GM12865 (cell line): ENCODE measurements around the gene PAPPA2.

Experiments
- DNase-seq: peaks from one replicate; pipeline ENCODE4 v3.0.0; 2010; ENCODE audit warnings: low read depth
- H3K4me3 ChIP-seq: 2 replicates; pipeline ENCODE4 v1.5.1; 2011; ENCODE audit warnings: mild to moderate bottlenecking, low read depth, low read length, control low read depth
- TF ChIP-seq, protein P1 (sequence below): IDR thresholded peaks from 2 replicates; pipeline ENCODE4 v1.5.1; 2011; ENCODE audit warnings: low read length, control low read depth, low read depth, inconsistent platforms; ENCODE audit not compliant: insufficient read depth; ENCODE audit errors: missing control alignments

The PAPPA2 gene

DNA sequence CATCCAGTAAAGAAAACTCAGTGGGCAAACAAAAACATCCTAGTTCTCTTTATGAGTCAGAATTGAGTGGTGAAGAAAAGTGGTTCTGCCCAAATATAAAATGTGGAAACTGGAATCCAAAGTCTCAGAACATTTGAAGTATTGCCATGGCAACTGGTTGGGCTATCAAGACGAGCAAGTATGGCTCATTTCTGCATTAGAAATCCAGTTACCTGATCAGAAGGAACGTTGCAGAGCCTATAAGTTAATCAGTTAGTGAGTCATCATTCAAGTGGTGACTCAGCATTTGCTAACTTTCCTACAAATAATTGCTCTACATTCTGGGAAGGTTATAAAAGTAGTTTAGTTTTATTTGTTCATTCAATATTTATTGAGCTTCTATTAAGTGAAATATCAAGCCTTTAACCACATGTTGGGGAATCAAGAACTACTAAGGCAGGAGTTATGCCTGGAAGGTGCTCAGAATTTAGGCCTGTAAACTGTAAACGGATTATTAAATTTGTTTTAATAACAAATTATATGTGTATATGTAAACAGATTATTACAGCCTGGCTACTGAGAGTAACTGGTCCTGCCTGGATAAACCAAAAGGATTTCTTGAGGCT, 104.3 kb downstream of the PAPPA2 start:
- no peak overlapping the region for H3K4me3 ChIP-seq
- DNase-seq: no peak

DNA sequence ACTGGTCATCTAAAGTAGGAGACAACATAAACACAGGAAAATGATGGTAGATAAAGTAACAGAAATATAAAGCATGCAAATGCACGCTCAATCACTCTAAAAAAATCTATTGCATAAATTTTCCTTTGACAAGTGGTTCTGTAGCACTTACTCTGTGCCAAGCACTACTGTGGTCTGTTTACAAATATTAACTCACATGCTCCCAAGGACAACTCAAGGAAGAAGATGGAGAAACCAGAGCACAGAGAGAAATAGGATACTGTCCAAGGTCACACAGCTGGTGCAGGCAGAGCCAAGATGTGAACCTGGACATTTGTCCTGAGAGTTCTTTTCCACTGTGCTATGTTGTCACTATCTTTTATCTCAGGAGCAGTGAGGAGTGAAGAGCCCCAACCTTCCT, 105.2 kb downstream of the PAPPA2 start:
- TF ChIP-seq, protein P1, sequence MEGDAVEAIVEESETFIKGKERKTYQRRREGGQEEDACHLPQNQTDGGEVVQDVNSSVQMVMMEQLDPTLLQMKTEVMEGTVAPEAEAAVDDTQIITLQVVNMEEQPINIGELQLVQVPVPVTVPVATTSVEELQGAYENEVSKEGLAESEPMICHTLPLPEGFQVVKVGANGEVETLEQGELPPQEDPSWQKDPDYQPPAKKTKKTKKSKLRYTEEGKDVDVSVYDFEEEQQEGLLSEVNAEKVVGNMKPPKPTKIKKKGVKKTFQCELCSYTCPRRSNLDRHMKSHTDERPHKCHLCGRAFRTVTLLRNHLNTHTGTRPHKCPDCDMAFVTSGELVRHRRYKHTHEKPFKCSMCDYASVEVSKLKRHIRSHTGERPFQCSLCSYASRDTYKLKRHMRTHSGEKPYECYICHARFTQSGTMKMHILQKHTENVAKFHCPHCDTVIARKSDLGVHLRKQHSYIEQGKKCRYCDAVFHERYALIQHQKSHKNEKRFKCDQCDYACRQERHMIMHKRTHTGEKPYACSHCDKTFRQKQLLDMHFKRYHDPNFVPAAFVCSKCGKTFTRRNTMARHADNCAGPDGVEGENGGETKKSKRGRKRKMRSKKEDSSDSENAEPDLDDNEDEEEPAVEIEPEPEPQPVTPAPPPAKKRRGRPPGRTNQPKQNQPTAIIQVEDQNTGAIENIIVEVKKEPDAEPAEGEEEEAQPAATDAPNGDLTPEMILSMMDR: no peak
- no peak for DNase-seq
- H3K4me3 ChIP-seq: no peak overlapping the region

More for the DNA sequence above, 104.3 kb downstream of the PAPPA2 start:
- TF ChIP-seq, protein P1: no peak

DNA sequence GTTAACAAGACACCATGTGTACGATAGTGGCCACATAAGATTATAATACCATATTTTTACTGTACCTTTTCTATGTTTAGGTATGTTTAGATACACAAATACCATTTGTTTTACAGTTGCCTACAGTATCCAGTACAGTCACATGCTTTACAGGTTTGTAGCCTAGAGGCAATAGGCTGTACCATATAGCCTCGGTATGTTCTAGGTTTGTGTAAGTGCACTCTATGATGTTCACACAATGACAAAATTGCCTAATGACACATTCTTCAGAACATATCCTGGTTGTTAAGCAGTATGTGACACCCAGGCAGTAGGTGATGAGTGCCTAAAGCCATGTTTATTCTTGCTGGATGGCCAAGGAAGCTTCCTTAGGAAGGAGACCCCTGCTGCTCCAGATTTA, 111.8 kb downstream of the PAPPA2 start:
- TF ChIP-seq, protein P1: no peak
- H3K4me3 ChIP-seq: no peak overlapping the region
- DNase-seq: no peak

DNA sequence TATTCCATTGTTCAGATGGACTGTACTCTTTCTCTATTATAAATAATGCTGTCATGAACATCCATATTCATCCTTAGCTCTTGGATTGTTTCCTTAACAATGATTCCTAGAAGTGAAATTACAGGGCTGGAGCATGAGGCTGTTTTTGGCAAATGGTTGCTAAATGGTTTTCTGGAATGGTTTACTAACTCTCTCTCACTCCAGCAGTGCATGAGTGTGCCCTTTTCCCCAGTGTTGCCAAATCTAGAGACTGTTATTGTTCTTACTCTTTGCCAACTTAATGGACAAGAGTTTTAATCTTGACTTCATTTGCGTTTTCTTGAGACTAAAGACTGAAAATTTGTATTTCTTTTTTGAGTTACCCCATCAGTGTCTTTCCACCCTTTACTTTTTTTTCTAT, 113.0 kb downstream of the PAPPA2 start:
- TF ChIP-seq, protein P1: no peak
- DNase-seq: no peak
- no peak overlapping the region for H3K4me3 ChIP-seq

DNA sequence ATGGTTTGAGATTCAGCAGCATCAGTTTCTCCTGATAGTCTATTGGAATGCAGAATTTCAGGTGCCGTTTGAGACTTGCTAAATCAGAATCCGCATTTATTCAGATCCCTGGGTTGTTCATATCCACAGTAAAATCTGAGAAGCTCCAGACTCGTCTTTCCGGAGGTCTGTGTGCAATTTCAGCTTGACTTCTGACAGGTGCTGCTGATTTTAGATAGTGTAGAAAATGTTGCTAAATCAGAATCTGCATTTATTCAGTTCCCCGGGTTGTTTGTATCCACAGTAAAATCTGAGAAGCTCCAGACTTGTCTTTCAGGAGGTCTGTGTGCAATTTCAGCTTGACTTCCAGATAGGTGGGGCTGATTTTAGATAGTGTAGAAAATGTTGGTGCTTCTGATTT, 113.7 kb downstream of the PAPPA2 start:
- TF ChIP-seq, protein P1: no peak
- no peak overlapping the region for H3K4me3 ChIP-seq
- no peak for DNase-seq

DNA sequence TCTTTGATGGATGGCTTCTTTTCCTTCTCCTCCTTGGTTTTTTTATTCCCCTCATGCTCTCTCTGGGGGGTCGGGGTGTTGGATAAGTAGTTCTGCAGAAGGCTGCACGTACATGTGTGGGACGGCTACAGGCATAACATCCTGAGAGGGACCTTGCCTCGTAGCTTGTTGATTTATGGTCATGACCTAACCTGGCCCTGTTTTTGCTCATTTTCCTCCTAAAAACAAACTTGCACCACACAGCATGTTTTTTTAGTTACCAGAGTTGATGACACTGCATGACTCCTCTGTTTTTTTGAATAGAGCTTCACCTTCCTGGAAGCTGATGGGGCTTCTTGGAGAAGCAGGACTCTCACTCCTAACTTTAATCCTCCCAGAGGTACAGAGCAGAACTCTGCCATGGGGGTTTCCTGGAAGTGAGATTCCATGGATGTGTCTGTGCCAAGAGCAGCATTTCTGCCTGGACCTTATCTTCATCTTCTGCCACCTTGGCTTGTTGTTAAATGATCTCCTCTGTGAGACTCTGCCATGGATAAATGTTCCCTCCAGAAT, 114.7 kb downstream of the PAPPA2 start:
- TF ChIP-seq, protein P1: no peak
- no peak overlapping the region for H3K4me3 ChIP-seq
- no peak for DNase-seq

DNA sequence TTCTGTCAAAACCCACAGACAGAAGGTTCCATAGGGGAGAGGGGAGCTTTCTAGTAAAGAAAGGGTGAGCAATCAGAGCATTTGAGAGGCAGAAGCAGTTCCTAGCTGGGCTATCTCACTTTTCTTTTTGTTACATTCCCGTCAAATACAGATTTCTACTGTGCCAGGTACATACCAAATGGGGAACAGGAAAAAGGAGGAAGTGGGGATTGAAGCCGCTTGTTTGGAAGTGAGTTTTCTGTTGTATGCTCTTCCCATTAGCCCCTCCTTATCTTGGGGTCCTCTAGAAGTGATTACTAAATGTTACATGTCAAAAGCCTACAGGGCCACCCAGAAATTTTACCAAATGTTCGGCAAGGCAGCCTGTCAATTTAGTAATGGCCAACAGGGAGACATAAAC, 116.1 kb downstream of the PAPPA2 start:
- no peak for DNase-seq
- TF ChIP-seq, protein P1: no peak
- no peak overlapping the region for H3K4me3 ChIP-seq
